ENCODE measurements around the gene PANK3. TPM values are rescaled to one million over a fixed set of nuclear protein-coding genes. Genes with fewer than 3 reads are reported as not detected.

The PANK3 gene
- total and polyA plus RNA-seq, 10 of the 15 experiments (the other 5 are each of a cell fraction or from before 2014, with no cell fraction given) = 4.7 to 43.7 (median 23.9) TPM

- peak; percentile 39 for ATAC-seq
- 50% methylated on average over 5 of the region's 5 CpGs for WGBS (ENCODE audit: insufficient coverage, insufficient replicate concordance, low lambda C conversion rate, missing lambda C conversion rate)
- Histone ChIP-seq H3K36me3 (ENCODE audit: control insufficient read depth in 2 of 2, insufficient read depth in 2 of 2, low read length in 1 of 2) (no peaks in the 10 kb centered on the region), H3K79me2 (ENCODE audit: control insufficient read depth, insufficient read depth, low read length) (no peaks in the 10 kb centered on the region), H3K27ac (ENCODE audit: control insufficient read depth, insufficient read depth) (peak overlapping the region; percentile 35), H3K9me3 (replicated peaks; ENCODE audit: control insufficient read depth, insufficient read depth, low read length) (no peaks in the 10 kb centered on the region; the same call in 2 of the 3 replicates), H3K4me3 (no peak overlapping the region), H4K20me1 (ENCODE audit: control insufficient read depth, insufficient read depth) (no peaks in the 10 kb centered on the region), H2AFZ (ENCODE audit: control insufficient read depth, low read depth, low read length) (no peak overlapping the region; the same call in 1 of the 2 replicates), H3K4me2 (ENCODE audit: control insufficient read depth, insufficient read depth) (peak overlapping the region; percentile 11), H3K27me3 (replicated peaks in 1 of 2; ENCODE audit: control insufficient read depth in 2 of 2, insufficient read depth in 2 of 2, low read length in 1 of 2) (no peaks in the 10 kb centered on the region), H3K4me1 (ENCODE audit: control insufficient read depth, insufficient read depth, low read length) (peaks cover 27% of the 10 kb centered on the region), H3K9ac (ENCODE audit: control insufficient read depth, insufficient read depth, low read length) (no peak overlapping the region)
- peak; percentile 56 for DNase-seq (ENCODE audit: low read depth, low spot score)
- ChIA-PET SMC1A (ENCODE audit: uncharacterized antibody, unreplicated experiment) (interaction anchor here (1.4 to 1.7 kb wide), 2 partner anchors 9 to 10 kb away, joined by 4 to 5 read pairs; no protein-coding TSS in a partner anchor), RAD21 (ENCODE audit: unreplicated experiment) (no interaction called here), POLR2A (no interaction called here), CTCF (interaction anchor here (0.5 to 0.6 kb wide), 2 partner anchors 9 to 1642 kb away, joined by 3 read pairs; no protein-coding TSS in a partner anchor)
- intact Hi-C loops (cut with micrococcal nuclease; ENCODE audit: unreplicated experiment) (no loop called here), in situ Hi-C loops (cut with MboI) (no loop called here)
- no peak for FAIRE-seq
- TF ChIP-seq SIX5 (IDR thresholded peaks at IDR 0.05; ENCODE audit: low read depth, low read length, severe bottlenecking) (no peak), RUNX3 (IDR thresholded peaks at IDR 0.05; ENCODE audit: low read length) (no peak), TCF12 (IDR thresholded peaks at IDR 0.05; ENCODE audit: low read depth, low read length) (no peak), NFXL1 (IDR thresholded peaks at IDR 0.05; ENCODE audit: borderline replicate concordance) (no peak), RAD51 (IDR thresholded peaks at IDR 0.05) (no peak), ZNF622 (IDR thresholded peaks at IDR 0.05) (no peak)
- TF ChIP-seq, protein P1, sequence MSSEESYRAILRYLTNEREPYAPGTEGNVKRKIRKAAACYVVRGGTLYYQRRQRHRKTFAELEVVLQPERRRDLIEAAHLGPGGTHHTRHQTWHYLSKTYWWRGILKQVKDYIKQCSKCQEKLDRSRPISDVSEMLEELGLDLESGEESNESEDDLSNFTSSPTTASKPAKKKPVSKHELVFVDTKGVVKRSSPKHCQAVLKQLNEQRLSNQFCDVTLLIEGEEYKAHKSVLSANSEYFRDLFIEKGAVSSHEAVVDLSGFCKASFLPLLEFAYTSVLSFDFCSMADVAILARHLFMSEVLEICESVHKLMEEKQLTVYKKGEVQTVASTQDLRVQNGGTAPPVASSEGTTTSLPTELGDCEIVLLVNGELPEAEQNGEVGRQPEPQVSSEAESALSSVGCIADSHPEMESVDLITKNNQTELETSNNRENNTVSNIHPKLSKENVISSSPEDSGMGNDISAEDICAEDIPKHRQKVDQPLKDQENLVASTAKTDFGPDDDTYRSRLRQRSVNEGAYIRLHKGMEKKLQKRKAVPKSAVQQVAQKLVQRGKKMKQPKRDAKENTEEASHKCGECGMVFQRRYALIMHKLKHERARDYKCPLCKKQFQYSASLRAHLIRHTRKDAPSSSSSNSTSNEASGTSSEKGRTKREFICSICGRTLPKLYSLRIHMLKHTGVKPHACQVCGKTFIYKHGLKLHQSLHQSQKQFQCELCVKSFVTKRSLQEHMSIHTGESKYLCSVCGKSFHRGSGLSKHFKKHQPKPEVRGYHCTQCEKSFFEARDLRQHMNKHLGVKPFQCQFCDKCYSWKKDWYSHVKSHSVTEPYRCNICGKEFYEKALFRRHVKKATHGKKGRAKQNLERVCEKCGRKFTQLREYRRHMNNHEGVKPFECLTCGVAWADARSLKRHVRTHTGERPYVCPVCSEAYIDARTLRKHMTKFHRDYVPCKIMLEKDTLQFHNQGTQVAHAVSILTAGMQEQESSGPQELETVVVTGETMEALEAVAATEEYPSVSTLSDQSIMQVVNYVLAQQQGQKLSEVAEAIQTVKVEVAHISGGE (CRISPR knock-in tag; IDR thresholded peaks at IDR 0.05) = no peak
- no TSS peak for BruUV-seq (replicated peaks)
These were observed 6.1 kb upstream of the PANK3 start for GRCh38 chr5:168585119-168585856.
